Adipose tissue (tissue), 3 donors: ENCODE data around the gene D2HGDH. TPM values are rescaled to one million over a fixed set of nuclear protein-coding genes. Genes with fewer than 3 reads are reported as not detected.

Experiments used
- H3K27ac ChIP-seq: one replicate; pipeline ENCODE4 v1.5.1; 2013; ENCODE audit warnings: low read depth, low read length
- WGBS, 3 donors: extraction: QIAGEN DNeasy Blood & Tissue Kit; methylation state at CpG; one replicate each; pipeline ENCODE4 v1.1.7; 2013; 5-methylcytosine and 5-hydroxymethylcytosine counted together
- polyA plus RNA-seq, 3 donors: library from polyadenylated mRNA; stranded (reverse); fragments of 200-250 nt; gene quantifications; one replicate each; pipeline ENCODE4 v1.2.3, GENCODE V29; 2013
- donor health status: healthy with polysubstance abuse.
- donor health status: Bipolar disorder and iron deficiency.
- donor health status: healthy.

The D2HGDH gene
- 10 to 100 TPM; 17.8 to 29.7 (median 29.4) TPM for polyA plus RNA-seq

- WGBS, 3 donors = 0 to 1% (median 0%) methylated on average over 63 to 98 of the region's 98 CpGs
- H3K27ac ChIP-seq = no peak within 1 kb of the TSS
Measured at GRCh38 chr2:241734467-241735208, at the start of gene D2HGDH. TSS of gene D2HGDH (plus strand) at chr2:241734630. CDS start at chr2:241735225, 595 bp downstream.

DNA sequence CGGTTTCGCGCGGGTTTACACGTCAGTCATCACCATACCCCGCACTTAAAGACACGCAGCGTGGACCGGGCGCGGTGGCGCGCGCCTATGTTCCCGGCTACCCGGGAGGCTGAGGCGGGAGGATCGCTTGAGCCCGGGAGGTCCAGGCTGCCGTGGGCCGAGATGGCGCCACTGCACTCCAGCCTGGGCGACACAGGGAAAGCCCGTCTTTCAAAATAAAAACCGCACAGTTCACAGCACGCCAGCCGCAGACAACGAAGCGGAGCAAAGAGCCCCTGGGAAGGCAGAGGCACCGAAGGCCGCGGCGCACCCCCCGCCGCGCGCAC is 48.1 kb upstream of the D2HGDH start:
- 0 to 1% (median 1%) methylated on average over 37 of the region's 37 CpGs for WGBS, 3 donors
- H3K27ac ChIP-seq = no peak overlapping the region

DNA sequence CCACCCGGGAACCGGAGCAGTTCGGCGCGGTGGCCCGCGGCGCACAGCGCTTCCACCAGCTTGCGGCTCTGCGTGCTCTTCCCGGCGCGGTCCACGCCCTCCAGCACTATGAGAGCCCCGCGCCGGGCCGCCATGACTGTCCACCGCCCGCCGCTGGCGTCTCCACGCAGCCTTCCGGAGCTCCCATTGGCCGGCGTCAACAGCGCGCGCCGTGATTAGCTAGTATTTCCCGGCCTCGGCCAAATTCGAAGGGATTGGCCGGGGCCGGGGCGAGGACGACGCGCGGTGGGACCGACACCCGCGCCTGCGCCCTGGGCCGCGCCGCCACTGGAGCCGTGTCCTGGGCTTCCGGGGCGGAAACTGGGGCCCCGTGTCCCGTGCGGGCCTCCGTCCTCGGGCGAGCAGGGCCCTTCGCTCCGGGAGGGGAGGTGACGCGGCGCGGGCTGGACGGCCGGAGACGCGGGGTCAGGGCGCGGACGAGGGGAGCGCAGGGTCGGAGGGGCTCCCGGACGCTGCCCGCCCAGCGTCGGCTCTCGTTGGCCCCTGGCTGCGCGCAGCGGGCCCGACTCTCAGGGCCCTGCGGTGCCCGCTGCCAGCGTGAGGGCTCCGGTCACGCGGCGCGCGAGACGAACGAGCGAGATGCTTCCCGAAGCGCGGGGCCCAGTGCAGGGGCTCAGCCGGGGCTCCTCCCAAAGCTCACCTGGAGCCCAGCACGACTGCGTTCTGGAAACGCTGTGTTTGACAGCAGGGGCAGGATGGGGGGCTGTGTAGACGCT is 47.6 kb upstream of the D2HGDH start, which contains the start of gene DTYMK:
Gene DTYMK (minus strand): TSS at position 166 of the 776 bp plus-strand sequence. CDS start 32 bp downstream, at position 134.
- H3K27ac ChIP-seq = peak within 1 kb of the TSS; percentile 45
- WGBS, 3 donors = 0 to 1% (median 1%) methylated on average over 81 to 102 of the region's 102 CpGs

DNA sequence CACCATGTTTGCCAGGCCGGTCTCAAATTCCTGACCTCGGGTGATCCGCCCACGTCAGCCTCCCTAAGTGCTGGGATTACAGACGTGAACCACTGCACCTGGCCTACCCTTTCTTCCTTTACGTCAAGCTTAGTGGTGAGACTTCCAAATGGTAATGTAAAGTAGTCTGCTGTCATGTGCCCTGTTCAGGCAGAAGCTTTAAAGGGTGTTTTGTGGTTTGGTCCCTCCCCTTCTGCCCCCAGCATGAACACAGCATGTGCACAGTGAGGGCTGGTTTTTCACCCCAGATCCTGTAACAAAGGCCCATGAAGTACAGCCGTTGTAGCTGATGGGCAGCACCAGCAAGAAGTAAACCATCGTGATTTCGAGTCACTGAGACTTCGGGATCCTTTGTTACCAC is 45.1 kb upstream of the D2HGDH start:
- WGBS, 3 donors = 67 to 90% (median 84%) methylated on average over 10 of the region's 10 CpGs
- H3K27ac ChIP-seq = no peak overlapping the region

DNA sequence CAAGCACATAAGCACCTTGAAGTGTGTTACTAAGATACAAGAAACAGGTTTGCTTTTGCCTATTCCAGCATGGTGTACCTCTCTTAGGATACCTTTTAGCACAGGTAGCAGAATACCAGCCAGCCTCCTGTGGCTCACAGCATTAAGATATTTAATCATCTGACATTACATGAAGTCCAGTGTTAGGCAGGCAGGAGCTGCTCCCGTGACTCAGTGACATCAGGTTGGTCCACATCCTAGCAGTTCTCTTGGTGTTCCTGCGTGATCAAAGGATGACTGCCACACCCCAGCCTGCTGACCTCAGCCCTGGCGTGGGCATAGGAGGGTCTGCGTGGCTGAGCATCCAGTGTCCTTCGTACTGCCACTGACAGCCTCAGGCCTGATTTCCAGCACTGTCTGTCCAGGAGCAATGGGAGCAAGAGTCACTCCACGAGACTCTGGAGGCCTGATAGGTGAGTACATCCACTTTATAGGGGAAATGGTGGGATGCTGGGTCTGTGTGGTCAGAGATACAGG is 44.2 kb upstream of the D2HGDH start:
- no peak overlapping the region for H3K27ac ChIP-seq

DNA sequence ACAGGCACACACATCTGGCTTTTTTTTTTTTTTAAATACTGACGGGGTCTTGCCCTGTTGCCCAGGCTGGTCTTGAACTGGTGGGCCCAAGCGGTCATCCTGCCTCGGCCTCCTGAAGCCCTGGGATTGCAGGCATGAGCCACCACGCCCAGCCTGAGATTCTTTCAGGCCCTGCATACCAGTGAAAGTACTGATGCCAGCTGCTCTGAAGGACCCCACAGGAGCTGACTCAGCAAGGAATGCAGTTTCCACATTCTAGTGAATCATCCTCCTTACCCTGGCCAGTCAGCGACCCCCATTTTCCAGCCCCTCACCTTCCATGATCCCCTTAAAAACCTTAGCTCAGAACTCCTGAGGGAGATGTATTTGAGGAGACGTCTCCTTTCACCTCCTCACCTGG is 42.0 kb upstream of the D2HGDH start:
- WGBS, 3 donors = 87 to 92% (median 90%) methylated on average over 6 of the region's 6 CpGs
- H3K27ac ChIP-seq = no peak overlapping the region

More for the DNA sequence above, 44.2 kb upstream of the D2HGDH start:
- WGBS, 3 donors = 79 to 88% (median 85%) methylated on average over 6 of the region's 6 CpGs

DNA sequence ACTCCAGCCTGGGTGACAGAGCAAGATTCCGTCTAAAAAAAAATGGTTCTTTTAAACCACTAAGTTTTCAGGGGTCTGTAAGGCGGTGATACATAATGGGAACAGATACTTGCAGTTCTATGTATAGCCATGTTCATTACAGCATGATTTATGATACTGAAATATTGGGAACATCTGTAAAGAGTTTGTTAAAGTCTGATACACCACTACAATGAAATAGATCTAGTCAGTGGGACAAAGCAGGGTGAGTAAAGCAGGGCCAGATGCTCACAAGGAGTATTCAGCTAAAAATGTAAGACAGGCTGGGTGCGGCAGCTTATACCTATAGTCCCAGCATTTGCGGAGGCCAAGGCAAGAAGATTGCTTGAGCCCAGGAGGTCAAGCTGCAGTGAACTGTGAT is 38.8 kb upstream of the D2HGDH start:
- 95 to 97% (median 96%) methylated on average over 4 of the region's 4 CpGs for WGBS, 3 donors
- no peak overlapping the region for H3K27ac ChIP-seq

GRCh38 chr2:241701149-241701398 is 33.4 kb upstream of the D2HGDH start:
- H3K27ac ChIP-seq = peak overlapping the region; percentile 84
- 0 to 5% (median 2%) methylated on average over 15 to 17 of the region's 17 CpGs for WGBS, 3 donors

- 0 to 1% (median 1%) methylated on average over 64 to 96 of the region's 96 CpGs for WGBS, 3 donors
- H3K27ac ChIP-seq = peak within 1 kb of the TSS; percentile 94
Measured at GRCh38 chr2:241701399-241702154, 32.9 kb upstream of the D2HGDH start, which contains the start of gene ING5. TSS of gene ING5 (plus strand) at chr2:241702039. CDS start at chr2:241702066, 27 bp downstream.

- H3K27ac ChIP-seq = peak overlapping the region; percentile 94
- WGBS, 3 donors = 1% methylated on average over 60 to 94 of the region's 98 CpGs
Measured at GRCh38 chr2:241702155-241703031, 32.0 kb upstream of the D2HGDH start.

- WGBS, 3 donors = 42 to 47% (median 44%) methylated on average over 10 to 11 of the region's 11 CpGs
- no peak overlapping the region for H3K27ac ChIP-seq
Measured at GRCh38 chr2:241703032-241703604, 31.3 kb upstream of the D2HGDH start.

DNA sequence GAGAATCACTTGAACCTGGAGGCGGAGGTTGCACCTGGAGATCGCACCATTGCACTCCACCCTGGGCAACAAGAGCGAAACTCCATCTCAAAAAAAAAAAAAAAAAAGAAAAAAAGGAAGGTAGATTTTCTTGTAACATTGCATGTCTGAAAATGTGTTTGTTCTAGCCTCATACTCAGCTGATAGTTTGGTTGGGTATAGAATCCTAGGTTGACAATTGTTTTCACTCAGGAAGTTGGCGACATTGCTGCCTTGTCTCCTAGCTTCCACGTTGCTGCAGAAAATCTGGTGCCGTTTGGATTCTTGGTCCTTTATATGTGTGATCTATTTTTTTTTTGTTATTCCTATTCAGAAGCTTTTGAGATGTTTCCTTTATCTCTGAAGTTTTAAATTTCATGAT is 27.9 kb upstream of the D2HGDH start:
- 98 to 99% (median 98%) methylated on average over 6 of the region's 6 CpGs for WGBS, 3 donors
- no peak overlapping the region for H3K27ac ChIP-seq

DNA sequence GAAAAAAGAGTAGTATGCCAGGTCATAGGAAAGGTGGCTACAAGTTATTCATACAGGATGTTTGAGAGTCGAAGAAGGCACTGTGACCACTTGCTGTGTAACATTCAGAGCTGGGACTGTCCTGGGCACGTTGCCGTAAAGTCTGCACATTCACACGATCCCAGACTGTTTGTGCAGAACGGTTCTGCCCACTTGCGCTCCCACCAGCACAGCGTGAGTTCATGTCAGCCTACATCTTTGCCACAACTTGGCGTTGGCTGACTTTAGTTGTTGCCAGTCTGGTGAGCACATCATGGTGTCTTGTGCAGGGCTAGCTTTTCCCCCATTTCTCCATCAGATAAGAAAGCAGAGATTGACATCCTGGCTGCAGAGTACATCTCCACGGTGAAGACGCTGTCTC is 25.6 kb upstream of the D2HGDH start:
- WGBS, 3 donors = 85 to 92% (median 89%) methylated on average over 10 of the region's 10 CpGs
- H3K27ac ChIP-seq = no peak overlapping the region

DNA sequence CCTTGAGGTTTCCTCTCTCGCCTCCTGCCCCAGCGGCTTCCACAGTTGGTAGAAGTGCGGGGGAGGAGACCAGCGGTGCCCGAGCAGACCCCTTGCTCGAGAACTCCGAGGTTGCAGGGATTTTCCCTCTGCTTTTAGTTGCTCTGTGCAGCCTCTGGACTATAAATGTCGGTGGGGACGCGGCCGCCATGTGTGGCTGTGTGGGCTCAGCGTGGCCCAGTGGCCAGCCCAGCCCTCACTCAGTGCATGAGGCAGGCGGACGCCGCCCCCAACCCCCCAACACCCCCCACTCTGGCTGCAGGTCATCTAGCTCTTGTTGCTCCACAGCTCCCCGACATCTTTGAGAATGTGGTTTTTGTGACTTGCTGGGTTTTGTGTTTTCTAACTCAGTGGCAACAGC is 15.3 kb upstream of the D2HGDH start:
- no peak overlapping the region for H3K27ac ChIP-seq
- 94 to 97% (median 96%) methylated on average over 16 of the region's 16 CpGs for WGBS, 3 donors

DNA sequence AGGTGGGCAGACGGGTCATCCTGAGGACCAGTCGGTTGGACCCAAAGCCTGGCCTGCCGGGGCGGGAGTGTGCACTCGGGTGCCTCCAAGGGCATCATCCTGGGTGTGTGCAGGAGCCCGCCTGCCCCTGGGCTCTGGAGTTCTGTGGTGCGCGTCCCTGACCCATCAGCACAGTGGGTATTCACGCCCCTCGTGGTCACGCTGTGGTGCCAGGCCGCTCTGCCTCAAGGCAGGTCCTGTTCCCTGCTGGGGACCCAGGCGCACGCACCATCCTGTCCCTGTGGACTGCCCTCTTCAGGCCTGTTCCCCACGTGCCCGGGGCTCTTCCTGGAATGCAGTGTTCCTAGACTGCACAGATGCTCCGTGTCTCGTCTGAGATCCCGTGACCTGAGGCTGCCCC is 14.3 kb upstream of the D2HGDH start:
- 95 to 97% (median 96%) methylated on average over 16 to 19 of the region's 19 CpGs for WGBS, 3 donors
- no peak overlapping the region for H3K27ac ChIP-seq

DNA sequence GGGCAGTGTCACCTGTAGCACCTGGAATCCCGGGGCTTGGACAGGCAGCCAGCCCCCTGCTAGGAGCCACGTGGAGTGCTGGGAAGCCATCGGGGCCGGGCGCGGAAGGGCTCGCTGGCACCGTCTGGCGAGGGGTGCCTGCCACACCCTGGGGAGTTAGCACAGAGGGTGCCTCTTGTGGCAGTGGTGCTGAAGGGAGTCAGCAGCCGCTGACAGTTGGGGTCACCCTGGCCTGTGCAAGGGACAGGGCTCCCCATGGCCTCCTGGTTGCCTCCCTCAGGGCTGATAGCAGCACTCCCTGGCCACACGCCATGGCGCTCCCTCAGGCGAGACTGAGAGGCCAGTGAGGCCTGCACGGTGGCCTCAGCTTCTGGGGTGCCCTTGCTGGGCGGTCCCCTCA is 13.9 kb upstream of the D2HGDH start:
- 91 to 99% (median 95%) methylated on average over 14 to 15 of the region's 15 CpGs for whole genome bisulfite sequencing, 3 donors
- H3K27ac ChIP-seq = no peak overlapping the region

- WGBS, 3 donors = 89 to 98% (median 90%) methylated on average over 12 of the region's 12 CpGs
- H3K27ac ChIP-seq = no peak overlapping the region
Measured at GRCh38 chr2:241721852-241722251, 12.6 kb upstream of the D2HGDH start.
